GM12801 (cell line): ENCODE data around the gene PEG3.

Source experiments
- TF ChIP-seq, protein P1 (sequence below): IDR thresholded peaks from one replicate; pipeline ENCODE4 v1.5.1; 2011; ENCODE audit warnings: control low read depth; ENCODE audit not compliant: insufficient read length; ENCODE audit errors: extremely low read depth

The PEG3 gene

DNA sequence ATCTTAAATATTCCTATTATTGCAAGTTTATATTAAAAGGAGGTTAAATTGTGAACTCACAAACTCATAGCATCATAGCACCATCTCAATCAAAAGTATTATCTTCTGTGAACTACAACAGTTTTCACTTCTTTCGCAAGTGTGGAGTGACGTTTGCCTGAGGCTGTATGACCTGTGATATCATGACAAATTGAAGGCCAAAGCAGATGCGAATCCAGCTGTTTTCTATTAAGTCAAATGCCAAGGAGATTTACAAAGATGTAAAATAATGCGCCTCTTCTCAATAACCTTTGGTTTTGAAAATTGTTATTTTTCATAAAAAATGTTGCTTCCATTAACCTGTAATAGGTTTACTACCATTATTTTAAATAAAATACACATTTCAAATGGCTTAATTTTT lies 7.6 kb upstream of the PEG3 start:
- TF ChIP-seq, protein P1, sequence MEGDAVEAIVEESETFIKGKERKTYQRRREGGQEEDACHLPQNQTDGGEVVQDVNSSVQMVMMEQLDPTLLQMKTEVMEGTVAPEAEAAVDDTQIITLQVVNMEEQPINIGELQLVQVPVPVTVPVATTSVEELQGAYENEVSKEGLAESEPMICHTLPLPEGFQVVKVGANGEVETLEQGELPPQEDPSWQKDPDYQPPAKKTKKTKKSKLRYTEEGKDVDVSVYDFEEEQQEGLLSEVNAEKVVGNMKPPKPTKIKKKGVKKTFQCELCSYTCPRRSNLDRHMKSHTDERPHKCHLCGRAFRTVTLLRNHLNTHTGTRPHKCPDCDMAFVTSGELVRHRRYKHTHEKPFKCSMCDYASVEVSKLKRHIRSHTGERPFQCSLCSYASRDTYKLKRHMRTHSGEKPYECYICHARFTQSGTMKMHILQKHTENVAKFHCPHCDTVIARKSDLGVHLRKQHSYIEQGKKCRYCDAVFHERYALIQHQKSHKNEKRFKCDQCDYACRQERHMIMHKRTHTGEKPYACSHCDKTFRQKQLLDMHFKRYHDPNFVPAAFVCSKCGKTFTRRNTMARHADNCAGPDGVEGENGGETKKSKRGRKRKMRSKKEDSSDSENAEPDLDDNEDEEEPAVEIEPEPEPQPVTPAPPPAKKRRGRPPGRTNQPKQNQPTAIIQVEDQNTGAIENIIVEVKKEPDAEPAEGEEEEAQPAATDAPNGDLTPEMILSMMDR: no peak

DNA sequence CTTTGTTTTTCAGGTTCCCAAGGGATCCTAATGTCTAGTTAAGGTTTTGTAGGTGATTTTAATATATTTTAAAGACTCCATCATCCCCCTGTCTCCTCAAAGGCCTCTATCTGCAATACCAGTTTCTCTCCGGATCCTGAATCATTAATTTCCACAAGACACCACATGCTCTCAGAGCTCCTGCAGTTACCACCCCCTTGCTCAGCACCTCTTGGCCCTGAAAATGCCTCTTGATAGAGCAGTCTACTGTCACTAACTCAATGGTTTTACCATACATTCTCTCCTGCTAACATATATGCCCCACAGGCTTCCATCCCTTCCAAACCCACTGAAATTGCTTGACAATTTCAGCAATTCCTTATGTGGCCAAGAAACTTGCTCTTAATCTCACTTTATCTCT lies 1.9 kb upstream of the PEG3 start:
- TF ChIP-seq, protein P1: no peak

DNA sequence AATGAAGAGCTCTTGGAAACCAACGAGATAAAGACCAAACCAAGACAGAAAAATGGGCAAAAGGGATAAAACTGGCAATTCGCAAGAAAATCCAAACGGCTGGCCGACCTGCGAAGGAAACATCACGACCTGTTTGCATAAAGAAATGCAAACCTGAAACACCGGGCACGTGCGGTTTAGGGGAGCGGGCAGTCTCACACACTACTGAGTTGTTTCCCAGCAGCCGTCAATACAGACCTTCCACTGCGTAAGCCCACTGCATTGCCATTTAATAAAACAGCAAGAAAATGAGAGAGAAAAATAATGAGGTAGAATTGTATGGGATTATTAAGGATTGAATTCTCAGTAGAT lies 642 bp upstream of the PEG3 start:
- TF ChIP-seq, protein P1: no peak

DNA sequence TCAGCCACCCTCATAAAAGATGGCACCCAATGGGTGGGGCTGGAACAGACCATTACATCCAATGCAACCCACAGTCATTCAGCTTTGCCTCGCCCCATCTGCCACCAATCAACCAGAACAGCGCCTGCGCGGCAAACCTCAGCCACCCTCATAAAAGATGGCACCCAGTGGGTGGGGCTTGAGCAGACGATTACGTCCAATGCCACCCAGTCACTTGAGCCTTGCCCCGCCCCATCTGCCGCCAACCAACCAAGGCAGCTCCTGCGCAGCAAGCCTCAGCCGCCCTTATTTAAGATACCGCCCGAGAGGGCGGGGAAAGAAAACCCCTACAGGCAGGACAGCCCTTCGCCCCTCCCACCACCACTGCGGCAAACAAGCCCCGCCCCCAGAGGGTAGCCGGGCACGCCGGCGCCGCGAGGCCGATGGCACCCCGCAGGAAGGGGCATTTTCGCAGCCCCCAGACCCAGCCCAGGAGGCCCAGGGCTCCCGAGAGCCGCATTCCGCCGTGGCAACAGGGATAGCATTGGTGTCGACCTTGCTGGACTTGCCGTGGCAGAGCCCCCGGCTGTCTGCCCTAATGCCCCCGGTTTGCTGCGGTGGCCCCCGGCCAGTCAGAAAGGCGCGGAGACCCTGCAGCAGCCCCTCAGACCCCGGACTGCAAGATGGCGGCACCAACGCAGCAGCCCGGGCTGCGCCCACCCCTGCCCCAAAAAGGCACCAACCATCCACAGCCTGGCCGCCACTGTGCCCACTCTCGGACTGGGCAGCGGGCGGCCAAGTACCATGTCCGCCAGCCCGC lies 675 bp downstream of the PEG3 start:
- TF ChIP-seq, protein P1: no peak

DNA sequence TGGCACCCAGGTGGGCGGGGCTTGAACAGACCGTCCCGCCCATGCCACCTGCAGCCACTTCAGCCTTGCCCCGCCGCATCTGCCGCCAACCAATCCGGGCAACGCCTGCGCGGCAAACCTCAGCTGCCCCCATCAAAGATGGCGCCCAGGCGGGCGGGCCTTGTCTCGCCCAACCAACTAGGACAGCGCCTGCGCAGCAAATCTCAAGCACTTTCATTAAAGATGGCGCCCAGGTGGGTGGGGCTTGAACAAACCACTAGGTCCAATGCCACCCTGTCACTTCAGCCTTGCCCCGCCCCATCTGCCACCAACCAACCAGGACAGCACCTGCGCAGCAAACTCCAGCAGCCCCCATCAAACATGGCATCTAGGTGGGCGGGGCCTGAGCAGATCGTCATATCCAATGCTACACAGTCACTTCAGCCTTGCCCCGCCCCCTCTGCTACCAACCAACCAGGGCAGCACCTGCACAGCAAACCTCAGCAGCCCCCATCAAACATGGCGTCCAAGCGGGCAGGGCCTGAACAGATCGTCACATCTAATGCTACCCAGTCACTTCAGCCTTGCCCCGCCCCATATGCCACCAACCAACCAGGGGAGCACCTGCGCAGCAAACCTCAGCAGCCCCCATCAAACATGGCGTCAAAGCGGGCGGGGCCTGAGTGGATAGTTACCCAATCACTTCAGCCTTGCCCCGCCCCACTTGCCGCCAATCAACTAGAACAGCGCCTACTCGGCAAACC lies 1.4 kb downstream of the PEG3 start:
- TF ChIP-seq, protein P1: no peak

DNA sequence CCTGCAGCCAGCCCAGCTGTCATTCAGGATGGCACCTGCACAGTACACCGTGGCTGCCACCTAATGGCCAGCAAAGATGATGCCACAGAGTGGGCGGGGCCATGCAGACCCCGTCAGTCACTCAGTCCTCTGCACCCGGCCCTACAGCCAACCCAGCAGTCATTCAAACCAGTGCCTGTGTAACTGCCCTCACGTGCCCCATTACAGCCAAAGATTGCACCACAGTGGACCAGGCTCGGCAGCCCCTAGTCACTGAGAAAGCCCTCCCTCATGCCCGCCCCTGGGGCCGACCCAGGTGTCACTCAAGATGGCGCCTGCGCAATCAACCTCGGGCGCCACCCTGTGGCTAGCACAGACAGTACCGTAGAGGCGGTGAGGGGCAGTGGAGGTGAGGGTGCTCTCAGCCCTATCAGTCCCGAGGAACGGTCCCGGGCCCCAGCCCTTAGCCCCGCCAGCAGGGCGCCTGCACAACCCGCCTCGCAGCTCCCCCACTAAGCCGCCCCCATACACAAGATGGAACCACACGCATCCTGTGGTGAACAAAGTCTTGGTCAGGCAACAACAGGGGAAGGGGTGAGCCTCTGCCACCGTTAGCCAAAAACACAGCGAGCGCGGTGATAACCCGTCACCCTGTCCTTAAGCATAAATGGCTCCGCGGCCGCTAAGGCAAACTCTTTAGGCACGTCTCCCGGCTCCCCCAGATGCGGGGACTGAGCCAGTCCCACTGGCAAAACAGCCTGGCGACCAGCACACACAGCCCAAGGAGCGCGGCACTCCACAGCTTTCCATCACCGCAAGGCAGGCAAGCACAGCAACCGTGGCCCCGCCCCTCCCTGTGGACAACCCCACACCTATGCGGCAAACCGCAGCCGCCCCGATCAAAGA lies 2.3 kb downstream of the PEG3 start:
- TF ChIP-seq, protein P1: no peak

DNA sequence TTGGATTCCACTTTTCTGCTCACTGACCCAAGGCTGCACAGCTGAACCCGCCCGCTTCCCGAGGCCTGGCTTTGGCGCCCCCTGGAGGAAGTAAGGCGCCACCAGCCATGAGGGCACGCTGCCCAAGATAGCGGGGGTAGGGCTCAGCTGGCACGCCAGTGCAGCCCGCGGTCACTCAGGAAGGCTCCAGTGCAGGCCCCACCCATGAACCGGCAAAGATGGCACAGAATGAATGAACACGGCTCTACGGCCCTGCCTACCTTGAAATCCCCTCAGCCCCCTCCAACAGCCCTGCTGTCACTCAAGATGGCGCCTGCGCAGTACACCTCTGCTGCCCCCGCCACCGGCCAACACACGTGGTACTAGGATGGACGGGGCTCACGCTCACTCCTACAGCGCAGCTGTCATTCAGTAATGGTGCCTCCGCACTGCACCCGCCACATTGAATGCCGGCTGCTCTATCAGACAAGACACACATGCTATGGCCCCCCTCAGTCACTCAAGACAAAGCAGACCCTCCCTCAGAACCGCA lies 3.0 kb downstream of the PEG3 start:
- TF ChIP-seq, protein P1: no peak
